GM19099 (cell line): ENCODE results near the gene HMCN2.

Experiments used
- POLR2A ChIP-seq: IDR thresholded peaks from 3 replicates; pipeline ENCODE4 v1.6.1; 2011; ENCODE audit warnings: low read depth; ENCODE audit not compliant: insufficient read length; ENCODE audit errors: extremely low read depth

Gene HMCN2

DNA sequence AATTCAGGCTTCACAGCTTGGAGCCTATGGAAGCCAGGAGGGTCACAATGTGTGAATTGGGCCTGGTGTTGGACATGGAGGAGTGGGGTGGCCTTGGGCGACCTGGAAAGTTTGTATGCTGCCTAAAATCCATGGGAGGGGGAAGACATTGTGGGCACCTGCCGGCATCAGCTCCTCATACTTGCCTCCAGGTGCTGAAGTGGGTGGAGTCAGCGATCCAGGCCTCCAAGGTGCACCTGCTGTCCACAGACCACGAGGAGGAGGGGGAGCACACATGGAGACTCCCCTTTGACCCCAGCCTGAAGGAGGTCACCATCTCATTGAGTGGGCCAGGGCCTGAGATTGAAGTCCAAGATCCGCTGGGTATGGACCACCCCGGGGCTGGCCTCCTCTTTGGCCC, 29.1 kb downstream of the HMCN2 start:
- TF ChIP-seq POLR2A: no peak

DNA sequence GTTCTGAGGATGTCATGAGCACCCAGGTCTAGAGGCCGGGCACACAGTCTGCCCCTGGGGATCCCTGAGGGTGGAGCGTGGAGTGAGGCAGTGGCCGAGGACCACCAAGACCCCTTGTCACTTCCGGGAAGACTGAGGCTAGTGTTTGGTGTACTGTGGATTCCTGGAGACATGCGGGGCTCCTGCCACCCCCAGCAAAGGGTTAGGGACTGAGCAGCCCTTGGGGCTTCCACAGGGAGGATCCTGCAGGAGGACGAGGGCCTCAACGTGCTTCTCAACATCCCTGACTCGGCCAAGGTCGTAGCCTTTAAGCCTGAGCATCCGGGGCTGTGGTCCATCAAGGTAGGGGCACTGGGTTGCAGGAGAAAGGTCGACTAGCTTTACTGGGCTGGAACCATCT, 29.9 kb downstream of the HMCN2 start:
- no peak for TF ChIP-seq POLR2A

DNA sequence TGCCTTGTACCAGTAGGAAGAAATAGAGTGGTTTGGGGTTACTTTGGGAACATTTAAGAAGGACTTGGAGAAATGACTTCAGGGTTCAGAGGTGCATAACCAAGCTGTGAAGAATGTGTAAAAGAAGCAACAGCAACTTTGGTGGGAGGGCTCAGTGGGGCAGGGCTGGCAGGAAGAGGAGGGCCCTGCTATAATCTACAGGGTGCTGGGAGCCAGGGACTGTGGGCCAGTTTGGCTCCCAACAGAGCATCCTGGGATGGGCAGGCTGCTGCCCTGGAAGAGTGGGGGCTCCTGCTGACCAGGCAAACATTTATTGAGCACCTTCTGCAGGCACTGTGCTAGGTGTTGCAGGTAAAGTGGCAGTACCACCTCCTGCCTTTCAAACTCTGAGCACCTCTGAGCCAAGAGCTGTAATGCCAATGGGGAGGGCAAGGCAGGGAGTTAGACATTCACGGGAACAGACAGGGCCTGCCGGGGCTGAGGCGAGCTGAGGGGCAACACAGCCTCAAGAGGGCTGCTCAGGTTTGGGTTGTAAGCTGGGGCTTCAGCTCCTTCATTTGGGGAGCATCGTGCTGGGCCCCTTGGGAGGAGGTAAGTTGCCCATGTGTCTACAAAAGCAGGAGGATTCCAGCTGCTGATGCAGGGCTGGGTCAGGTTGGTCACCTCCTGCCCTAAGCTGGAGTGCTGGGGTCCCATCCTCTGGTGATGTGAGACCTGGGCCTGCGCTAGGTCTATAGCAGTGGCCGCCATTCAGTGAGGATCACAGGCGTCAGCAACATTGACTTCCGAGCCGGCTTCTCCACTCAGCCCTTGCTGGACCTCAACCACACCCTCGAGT, 30.6 kb downstream of the HMCN2 start:
- no peak for TF ChIP-seq POLR2A

DNA sequence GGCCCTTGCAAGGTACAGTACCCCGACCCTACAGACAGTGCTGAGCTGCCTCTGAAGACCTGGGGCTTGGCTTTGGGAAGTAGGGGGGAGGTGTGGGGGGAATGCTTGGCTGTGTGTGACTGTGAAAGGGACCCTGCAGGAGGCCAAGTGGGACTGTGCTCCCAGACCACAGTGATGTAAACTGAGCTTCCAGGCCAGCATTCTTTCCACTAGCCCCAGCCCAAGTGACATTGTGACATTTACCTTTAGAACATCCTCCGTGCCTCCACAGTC, 31.2 kb downstream of the HMCN2 start:
- TF ChIP-seq POLR2A: no peak

DNA sequence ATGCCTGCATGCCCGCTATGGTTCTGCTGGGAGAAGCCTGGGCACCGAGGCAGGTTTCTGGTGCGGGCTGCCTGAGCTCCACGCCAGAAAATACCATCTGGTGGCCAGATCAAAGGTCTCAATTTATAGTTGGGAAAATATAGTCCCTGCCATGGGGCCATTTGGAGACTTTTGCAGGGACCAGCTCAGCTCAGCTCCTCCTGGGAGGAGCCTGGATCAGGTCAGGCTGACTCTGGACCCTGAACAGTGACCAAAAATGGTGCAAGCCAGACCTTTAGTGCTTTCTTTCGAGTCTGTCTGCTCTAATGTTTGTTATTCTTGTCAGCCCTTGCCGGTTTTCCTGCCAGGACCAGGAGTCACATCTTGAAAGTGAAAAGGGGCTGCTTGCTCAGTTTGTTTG, 31.8 kb downstream of the HMCN2 start:
- no peak for TF ChIP-seq POLR2A

DNA sequence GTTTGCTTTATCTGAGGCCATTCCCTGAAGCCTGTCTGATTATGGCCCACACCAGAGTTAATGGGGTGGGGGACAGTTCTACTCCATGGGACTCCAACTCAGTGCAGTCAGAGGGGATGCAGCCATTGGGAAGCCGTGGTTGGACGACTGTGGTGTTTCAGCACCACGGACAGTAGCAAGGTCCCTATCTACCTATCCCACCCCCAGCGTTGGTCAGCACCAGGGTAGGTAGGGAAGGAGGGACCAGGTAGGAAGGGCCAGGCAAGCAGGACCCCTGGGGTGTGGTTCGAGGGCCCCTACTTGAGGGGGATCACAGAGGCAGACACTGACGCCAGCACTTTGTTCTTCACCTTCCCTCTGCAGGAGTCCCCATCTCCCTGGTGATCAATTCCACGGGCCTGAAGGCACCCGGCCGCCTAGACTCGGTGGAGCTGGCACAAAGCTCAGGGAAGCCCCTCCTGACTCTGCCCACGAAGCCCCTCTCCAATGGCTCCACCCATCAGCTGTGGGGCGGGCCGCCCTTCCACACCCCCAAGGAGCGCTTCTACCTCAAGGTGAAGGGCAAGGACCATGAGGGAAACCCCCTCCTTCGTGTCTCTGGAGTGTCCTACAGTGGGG, 33.2 kb downstream of the HMCN2 start:
- no peak for TF ChIP-seq POLR2A

DNA sequence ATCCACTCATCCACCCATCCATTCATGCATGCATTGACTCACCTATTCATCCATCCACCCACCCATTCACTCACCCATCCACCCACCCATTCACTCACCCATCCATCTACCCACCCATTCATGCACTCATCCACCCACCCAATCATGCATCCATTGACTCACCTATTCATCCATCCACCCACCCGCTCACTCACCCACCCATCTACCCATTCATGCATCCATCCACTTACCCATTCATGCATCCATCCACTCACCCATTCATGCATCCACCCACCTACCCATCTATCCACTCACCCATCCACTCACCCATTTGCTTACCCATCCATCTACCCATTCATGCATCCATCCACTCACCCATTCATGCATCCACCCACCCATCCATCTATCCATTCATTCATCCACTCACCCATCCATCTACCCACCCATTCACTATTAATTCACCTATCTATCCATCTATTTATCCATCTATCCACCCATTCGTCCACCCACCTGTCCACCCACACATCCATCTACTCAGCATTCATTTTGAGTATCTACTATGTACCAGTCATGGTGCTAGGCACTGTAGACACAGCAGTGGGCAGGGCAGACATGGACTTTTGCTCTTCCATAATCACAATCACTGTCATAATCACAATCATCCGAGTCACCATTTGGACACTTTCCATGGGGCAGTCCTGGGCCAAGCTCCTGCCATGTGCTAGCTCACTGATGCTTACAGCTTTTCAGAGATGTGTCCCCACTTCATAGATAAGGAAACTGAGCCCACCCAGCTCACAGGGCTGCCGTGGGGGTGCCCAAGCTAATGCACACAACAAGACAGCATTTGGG, 34.4 kb downstream of the HMCN2 start:
- TF ChIP-seq POLR2A: no peak

DNA sequence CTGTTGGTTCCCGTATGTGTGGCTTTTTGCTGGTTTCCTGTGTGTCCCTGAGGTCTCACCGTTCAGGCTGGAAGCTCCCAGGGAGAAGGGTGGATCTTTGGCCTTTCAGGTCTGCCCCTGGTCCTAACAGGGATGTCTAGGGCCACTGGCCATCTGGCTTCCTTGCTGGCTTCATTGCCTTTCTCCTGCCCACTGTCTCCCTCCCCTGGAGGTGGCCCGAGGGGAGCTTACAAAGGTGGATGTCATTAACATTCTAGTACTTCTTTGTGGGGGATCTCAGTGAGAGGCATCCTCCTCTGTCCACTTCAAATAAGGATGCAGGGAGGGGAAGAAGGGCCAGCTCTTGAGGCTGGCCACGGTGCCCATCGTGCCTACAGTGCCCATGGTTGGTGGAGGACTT, 35.2 kb downstream of the HMCN2 start:
- TF ChIP-seq POLR2A: no peak

DNA sequence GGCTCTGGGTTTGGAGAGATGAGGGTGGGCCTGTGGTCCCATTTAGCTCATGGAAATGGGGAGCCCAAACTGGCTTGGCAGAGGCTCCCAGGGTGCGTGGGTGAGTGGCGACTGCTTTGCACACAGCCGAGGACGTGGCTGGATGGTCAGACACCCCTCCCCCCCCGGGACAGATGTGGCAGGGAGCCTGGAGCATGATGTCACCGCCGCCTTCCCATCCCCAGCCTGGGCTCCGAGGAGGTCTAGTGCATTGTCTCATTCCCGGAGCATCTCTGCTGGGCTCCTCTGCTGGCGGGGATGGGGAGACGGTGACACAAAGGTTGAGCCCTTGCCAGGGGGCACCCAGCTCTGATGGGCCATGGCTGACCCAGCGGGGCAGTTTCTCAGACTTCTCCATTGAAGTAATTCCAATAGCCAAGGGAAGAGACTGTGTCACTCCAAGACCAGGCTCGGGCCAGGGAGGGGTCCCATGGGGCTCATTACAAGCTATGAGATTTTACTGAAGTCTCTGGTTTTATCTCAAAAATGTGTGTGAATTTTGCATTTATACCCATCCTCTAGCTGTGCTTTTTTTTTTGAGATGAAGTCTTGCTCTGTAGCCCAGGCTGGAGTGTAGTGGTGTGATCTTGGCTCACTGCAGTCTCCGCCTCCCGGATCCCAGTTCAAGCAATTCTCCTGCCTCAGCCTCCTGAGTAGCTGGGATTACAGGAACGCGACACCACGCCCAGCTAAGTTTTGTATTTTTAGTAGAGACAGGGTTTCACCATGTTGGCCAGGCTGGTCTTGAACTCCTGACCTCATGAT, 36.1 kb downstream of the HMCN2 start:
- no peak for TF ChIP-seq POLR2A

DNA sequence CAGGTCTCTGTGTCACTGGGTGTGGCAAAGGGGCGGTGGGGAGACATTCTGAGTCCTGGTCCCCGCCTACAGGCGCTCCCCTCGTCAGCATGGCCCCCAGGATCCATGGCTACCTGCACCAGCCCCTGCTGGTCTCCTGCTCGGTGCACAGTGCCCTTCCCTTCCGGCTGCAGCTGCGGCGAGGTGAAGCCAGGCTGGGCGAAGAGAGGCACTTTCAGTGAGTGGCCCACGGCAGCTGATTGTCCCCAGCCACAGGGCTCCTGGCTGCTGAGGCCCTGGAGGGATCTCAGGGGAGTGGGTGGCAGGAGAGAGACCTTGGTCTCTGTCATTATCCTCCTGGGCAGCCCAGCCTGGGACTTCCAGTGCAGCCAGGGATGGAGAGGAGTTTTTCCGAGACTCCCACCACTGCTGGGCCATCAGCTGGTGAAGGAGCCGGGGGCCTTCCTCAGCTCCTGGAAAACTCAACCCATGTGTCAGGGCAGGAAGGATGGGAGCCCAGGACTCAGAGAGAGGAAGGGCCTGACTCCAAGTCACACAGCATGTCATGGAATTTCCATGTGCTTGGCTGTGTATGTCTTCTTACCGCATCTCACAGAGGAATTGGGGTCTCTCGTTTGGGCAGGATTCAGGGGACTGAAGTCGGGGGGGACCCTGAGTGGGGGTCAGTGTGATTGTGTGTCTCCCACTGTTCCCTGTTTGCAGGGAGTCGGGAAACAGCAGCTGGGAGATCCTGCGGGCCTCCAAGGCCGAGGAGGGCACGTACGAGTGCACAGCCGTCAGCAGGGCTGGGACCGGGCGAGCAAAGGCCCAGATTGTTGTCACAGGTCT, 37.4 kb downstream of the HMCN2 start:
- TF ChIP-seq POLR2A: no peak

DNA sequence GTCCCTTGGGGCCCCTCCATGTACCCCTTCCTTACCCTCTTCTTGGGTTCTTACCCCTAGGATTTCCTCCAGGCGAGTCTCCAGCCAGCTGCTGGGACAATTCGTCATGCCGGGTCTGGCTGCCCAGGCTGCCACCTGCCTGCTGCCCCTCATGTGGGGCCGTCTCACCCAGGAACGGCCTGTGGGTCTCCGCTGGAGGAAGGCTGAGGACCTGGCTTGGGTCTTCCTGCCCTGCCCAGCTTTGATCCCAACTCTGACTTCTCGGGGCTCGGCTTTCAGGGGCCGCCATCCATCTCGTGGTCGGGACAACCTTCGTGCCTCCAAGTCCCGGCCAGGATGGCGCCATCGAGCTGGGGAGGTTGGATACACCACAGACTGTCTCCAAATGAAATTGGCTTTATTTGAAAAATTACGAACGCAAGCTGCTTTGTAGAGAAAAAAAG, 38.1 kb downstream of the HMCN2 start:
- no peak for TF ChIP-seq POLR2A

DNA sequence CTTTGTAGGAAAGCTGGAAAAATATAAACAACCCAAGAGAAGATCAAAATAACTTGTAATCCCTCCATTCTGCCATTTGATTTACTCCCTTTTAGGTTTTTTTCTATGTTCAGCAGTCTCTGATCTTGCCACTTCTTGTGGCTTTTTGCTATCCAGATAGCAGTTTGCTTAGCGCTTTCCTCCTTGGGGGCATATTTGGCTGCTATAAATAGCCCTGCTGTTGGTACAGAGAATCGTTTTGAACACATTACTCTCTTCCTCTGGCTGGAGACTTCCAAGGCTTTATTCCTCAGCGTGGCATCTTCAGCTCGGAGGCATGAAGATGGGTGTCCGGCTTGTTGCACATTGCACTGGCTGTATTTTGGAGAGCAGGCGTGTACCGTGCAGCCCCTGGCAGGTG, 38.6 kb downstream of the HMCN2 start:
- no peak for TF ChIP-seq POLR2A

DNA sequence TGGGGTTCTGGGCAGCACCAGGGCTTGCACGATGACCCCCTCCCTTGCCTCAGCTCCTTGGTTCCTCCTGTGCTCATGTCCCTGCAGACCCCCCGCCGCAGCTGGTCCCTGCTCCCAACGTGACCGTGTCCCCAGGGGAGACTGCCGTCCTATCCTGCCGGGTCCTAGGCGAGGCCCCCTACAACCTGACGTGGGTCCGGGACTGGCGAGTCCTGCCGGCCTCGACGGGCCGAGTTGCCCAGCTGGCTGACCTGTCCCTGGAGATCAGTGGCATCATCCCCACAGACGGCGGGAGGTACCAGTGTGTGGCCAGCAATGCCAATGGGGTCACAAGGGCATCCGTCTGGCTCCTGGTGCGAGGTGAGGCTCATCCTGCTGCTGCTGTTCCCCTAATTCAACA, 39.1 kb downstream of the HMCN2 start:
- TF ChIP-seq POLR2A: no peak

DNA sequence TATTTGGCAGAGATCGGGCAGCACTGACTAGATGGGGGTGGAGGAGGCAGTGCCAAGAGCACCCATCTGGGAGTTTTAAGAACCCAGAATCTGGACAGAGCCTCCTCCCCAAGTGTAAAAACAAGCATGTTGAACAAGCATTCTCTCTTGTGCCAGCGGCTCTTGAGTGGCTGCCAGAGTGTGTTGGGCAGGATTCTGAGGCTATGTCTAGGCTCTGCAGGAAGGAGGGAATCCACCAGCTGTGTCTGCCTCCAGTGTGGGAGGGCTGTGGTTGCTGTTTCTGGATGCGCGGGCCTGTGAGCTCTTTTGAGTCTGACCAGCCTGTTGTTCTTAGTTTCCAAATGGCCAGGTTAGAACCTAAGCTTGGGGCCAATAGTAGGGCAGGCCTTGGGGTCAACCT, 39.8 kb downstream of the HMCN2 start:
- no peak for TF ChIP-seq POLR2A
